ENCODE data around the gene HTR1E. TPM values are rescaled to one million over a fixed set of nuclear protein-coding genes. Genes with fewer than 3 reads are reported as not detected.
"Not testable (repeated sequence)": the region's sequence is repeated elsewhere in the genome, so short reads cannot be mapped to it uniquely, and the experiment has no call there.

Gene HTR1E
- total RNA-seq, 1 experiment from 2014 or later = not detected

DNA sequence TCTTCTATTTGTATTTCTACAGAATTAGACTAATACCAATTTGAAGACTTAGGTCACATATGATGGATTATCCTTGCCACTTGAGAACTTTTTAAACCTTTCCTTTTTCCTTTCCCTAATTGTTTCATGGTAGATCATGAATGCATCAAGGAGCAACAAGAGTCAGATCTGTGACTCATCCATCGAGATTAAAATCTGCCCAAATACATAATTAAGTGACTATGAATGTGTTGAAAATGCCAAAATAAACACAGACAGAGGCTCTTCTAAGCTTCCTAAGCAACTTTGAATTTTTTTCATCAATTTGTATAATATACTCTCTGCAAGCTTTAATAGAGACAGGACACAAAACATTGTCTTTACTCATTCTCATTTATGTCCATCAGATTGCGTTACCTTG lies 23.5 kb upstream of the HTR1E start:
- no peaks in the 10 kb centered on the region for H3K36me3 ChIP-seq (ENCODE audit: control insufficient read depth, insufficient read depth, low read length)
- ChIA-PET POLR2A (no interaction called here), CTCF (no interaction called here)
- no peak for DNase-seq
- no peaks in the 10 kb centered on the region for H3K9me3 ChIP-seq
- TF ChIP-seq, protein P1, sequence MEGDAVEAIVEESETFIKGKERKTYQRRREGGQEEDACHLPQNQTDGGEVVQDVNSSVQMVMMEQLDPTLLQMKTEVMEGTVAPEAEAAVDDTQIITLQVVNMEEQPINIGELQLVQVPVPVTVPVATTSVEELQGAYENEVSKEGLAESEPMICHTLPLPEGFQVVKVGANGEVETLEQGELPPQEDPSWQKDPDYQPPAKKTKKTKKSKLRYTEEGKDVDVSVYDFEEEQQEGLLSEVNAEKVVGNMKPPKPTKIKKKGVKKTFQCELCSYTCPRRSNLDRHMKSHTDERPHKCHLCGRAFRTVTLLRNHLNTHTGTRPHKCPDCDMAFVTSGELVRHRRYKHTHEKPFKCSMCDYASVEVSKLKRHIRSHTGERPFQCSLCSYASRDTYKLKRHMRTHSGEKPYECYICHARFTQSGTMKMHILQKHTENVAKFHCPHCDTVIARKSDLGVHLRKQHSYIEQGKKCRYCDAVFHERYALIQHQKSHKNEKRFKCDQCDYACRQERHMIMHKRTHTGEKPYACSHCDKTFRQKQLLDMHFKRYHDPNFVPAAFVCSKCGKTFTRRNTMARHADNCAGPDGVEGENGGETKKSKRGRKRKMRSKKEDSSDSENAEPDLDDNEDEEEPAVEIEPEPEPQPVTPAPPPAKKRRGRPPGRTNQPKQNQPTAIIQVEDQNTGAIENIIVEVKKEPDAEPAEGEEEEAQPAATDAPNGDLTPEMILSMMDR (IDR thresholded peaks at IDR 0.05; ENCODE audit: insufficient read depth in 1 of 2, low read depth in 1 of 2, low read length in 1 of 2, severe bottlenecking in 1 of 2, unreplicated experiment in 1 of 2) = no peak
- intact Hi-C loops (cut with micrococcal nuclease; ENCODE audit: unreplicated experiment) = no loop called here
- no peaks in the 10 kb centered on the region for H3K4me1 ChIP-seq
- no peaks in the 10 kb centered on the region for H3K36me3 Mint-ChIP-seq (ENCODE audit: insufficient read depth, unreplicated experiment)
- H3K4me1 Mint-ChIP-seq (ENCODE audit: low read depth, unreplicated experiment) = no peaks in the 10 kb centered on the region
- no peaks in the 10 kb centered on the region for H3K27me3 Mint-ChIP-seq (ENCODE audit: insufficient read depth, unreplicated experiment)
- no peak overlapping the region for H3K4me3 ChIP-seq (ENCODE audit: low read depth, low read length)
- no peak overlapping the region for H3K4me3 Mint-ChIP-seq (ENCODE audit: unreplicated experiment)
- no TSS peak for BruUV-seq (replicated peaks)
- H3K27me3 ChIP-seq (replicated peaks; ENCODE audit: control insufficient read depth, insufficient read depth, low read length) = no peaks in the 10 kb centered on the region
- no peaks in the 10 kb centered on the region for H3K9me3 Mint-ChIP-seq (ENCODE audit: unreplicated experiment)
- H3K27ac Mint-ChIP-seq (ENCODE audit: unreplicated experiment) = no peak overlapping the region

DNA sequence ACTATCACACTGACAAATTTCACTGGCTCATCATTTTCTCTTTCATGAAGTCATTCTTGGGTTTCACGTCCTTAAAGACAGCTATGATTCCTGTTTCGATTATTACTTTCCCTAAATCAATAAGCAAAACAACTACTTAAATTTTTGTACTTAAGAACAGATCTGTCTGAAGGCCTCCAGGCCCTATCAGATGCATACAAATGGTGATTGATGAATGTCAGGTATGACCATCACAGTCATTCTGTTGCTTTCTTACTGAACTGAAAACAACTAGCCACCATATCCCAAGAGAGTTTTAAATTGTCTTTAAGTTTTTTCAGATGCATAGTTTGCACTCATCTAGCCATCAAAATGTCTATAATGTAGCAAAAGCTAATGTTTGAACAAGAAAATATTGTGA lies 20.9 kb upstream of the HTR1E start:
- H3K4me1 ChIP-seq = no peaks in the 10 kb centered on the region
- TF ChIP-seq, protein P1 (IDR thresholded peaks at IDR 0.05; ENCODE audit: insufficient read depth in 1 of 2, low read depth in 1 of 2, low read length in 1 of 2, severe bottlenecking in 1 of 2, unreplicated experiment in 1 of 2) = no peak
- no peaks in the 10 kb centered on the region for H3K27me3 ChIP-seq (replicated peaks; ENCODE audit: control insufficient read depth, insufficient read depth, low read length)
- POLR2A ChIA-PET = no interaction called here
- no peaks in the 10 kb centered on the region for H3K36me3 ChIP-seq (ENCODE audit: control insufficient read depth, insufficient read depth, low read length)
- BruUV-seq (replicated peaks) = no TSS peak
- H3K4me3 Mint-ChIP-seq (ENCODE audit: unreplicated experiment) = no peak overlapping the region
- no peaks in the 10 kb centered on the region for H3K9me3 Mint-ChIP-seq (ENCODE audit: unreplicated experiment)
- no peak overlapping the region for H3K4me3 ChIP-seq (ENCODE audit: low read depth, low read length)
- no peaks in the 10 kb centered on the region for H3K36me3 Mint-ChIP-seq (ENCODE audit: insufficient read depth, unreplicated experiment)
- DNase-seq = no peak
- H3K4me1 Mint-ChIP-seq (ENCODE audit: low read depth, unreplicated experiment) = no peaks in the 10 kb centered on the region
- no peak overlapping the region for H3K27ac Mint-ChIP-seq (ENCODE audit: unreplicated experiment)
- no peaks in the 10 kb centered on the region for H3K27me3 Mint-ChIP-seq (ENCODE audit: insufficient read depth, unreplicated experiment)
- CTCF ChIA-PET = no interaction called here
- intact Hi-C loops (cut with micrococcal nuclease; ENCODE audit: unreplicated experiment) = no loop called here
- no peaks in the 10 kb centered on the region for H3K9me3 ChIP-seq

DNA sequence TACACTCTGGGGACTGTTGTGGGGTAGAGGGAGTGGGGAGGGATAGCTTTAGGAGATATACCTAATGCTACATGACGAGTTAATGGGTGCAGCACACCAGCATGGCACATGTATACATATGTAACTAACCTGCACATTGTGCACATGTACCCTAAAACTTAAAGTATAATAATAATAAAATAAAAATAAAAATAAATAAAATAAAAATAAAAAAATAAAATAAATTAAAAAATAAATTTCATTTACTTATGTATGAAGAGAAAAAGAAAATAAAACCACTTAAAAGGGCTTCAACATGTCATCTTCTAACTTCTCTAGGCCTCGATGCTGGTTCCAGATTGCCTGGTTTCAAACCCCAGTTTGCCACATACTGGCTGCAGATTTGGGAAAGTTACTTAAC lies 10.2 kb upstream of the HTR1E start:
- BruUV-seq (replicated peaks); intact Hi-C loops (cut with micrococcal nuclease; ENCODE audit: unreplicated experiment); H3K9me3 ChIP-seq; H3K27me3 ChIP-seq (replicated peaks; ENCODE audit: control insufficient read depth, insufficient read depth, low read length); POLR2A ChIA-PET; H3K4me3 Mint-ChIP-seq (ENCODE audit: unreplicated experiment); H3K36me3 Mint-ChIP-seq (ENCODE audit: insufficient read depth, unreplicated experiment); H3K4me1 Mint-ChIP-seq (ENCODE audit: low read depth, unreplicated experiment); H3K4me1 ChIP-seq; DNase-seq; H3K27ac Mint-ChIP-seq (ENCODE audit: unreplicated experiment); H3K4me3 ChIP-seq (ENCODE audit: low read depth, low read length); H3K27me3 Mint-ChIP-seq (ENCODE audit: insufficient read depth, unreplicated experiment); H3K36me3 ChIP-seq (ENCODE audit: control insufficient read depth, insufficient read depth, low read length); H3K9me3 Mint-ChIP-seq (ENCODE audit: unreplicated experiment); CTCF ChIA-PET: not testable (repeated sequence)

DNA sequence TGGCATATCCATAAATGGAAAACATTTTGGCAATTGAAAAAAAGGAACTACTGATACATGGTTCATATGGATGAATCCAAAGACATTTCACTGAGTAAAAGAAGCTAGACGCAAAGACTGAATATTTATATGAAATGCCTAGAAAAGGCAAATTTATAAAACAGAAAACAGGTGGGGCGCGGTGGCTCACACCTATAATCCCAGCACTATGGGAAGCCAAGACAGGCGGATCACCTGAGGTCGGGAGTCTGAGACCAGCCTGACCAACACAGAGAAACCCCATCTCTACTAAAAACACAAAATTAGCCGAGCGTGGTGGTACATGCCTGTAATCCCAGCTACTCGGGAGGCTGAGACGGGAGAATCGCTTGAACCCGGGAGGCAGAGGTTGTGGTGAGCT lies 9.5 kb upstream of the HTR1E start:
- H3K36me3 Mint-ChIP-seq (ENCODE audit: insufficient read depth, unreplicated experiment); H3K27me3 ChIP-seq (replicated peaks; ENCODE audit: control insufficient read depth, insufficient read depth, low read length); H3K4me1 ChIP-seq; H3K4me3 ChIP-seq (ENCODE audit: low read depth, low read length); H3K9me3 ChIP-seq; H3K36me3 ChIP-seq (ENCODE audit: control insufficient read depth, insufficient read depth, low read length); H3K9me3 Mint-ChIP-seq (ENCODE audit: unreplicated experiment); BruUV-seq (replicated peaks); POLR2A ChIA-PET; H3K27ac Mint-ChIP-seq (ENCODE audit: unreplicated experiment); DNase-seq; CTCF ChIA-PET; H3K4me3 Mint-ChIP-seq (ENCODE audit: unreplicated experiment); H3K4me1 Mint-ChIP-seq (ENCODE audit: low read depth, unreplicated experiment); intact Hi-C loops (cut with micrococcal nuclease; ENCODE audit: unreplicated experiment); H3K27me3 Mint-ChIP-seq (ENCODE audit: insufficient read depth, unreplicated experiment): not testable (repeated sequence)
